Measurements from ENCODE around the gene GPR6.

DNA sequence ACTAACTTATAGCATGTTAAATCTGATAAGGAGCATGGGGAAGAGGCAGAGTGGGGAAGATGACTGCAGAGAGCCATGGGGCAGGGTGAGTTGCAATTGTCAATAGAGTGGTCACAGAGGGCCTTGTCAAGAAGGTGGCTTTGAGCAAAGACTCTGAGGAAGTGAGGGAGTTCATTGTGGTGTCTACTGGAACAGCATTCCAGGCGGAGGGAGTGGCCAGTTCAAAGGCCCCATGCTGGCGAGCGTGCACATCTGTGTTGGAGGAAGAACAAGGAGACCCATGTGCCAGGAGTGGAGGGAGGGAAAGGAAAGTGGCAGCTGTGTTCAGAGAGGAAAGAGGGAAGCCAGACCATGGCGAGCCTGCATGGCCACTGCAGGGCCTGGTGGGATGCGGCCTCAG is 15.8 kb upstream of the GPR6 start:
- TF ChIP-seq EZH2 (IDR thresholded peaks at IDR 0.05; ENCODE audit: insufficient read depth, poor library complexity, severe bottlenecking): no peak
- TF ChIP-seq EZH2phosphoT487 (IDR thresholded peaks at IDR 0.05; ENCODE audit: insufficient read depth, low read depth): no peak

Measured in GM23248 (cell line).